Measurements from ENCODE around the gene CHST3.

GRCh38 chr10:71975871-71976725, 11.9 kb downstream of the CHST3 start:
- TF ChIP-seq CTCF (optimal IDR thresholded peaks at IDR 0.05 in 1 of 3, IDR thresholded peaks at IDR 0.05 in 1 of 3, conservative IDR thresholded peaks at IDR 0.05 in 1 of 3; ENCODE audit: extremely low read depth in 1 of 3, insufficient read depth in 2 of 3, low read length in 3 of 3) = no peak
- no peak for TF ChIP-seq EZH2 (IDR thresholded peaks at IDR 0.05; ENCODE audit: low read length)

Measured in keratinocyte (primary cell).